ENCODE data around the gene IQGAP2. TPM values are rescaled to one million over a fixed set of nuclear protein-coding genes. Genes with fewer than 3 reads are reported as not detected.
A peak's percentile ranks its signal among the peaks of the same experiment; 100 is the strongest.
"Not testable (repeated sequence)": the region's sequence is repeated elsewhere in the genome, so short reads cannot be mapped to it uniquely, and the experiment has no call there.

Gene IQGAP2
- total RNA-seq, 1 donor: 0.36 TPM

- no peaks in the 10 kb centered on the region for H3K27me3 ChIP-seq (ENCODE audit: insufficient read depth, low read length)
- H3K4me1 ChIP-seq (ENCODE audit: insufficient read depth, low read length): peaks cover 3% of the 10 kb centered on the region
- no peak overlapping the region for H2AFZ ChIP-seq (ENCODE audit: low read length)
- H3K36me3 ChIP-seq (ENCODE audit: insufficient read depth, low read length): no peaks in the 10 kb centered on the region
- no peaks in the 10 kb centered on the region for H4K20me1 ChIP-seq (ENCODE audit: insufficient read depth, low read length)
- TF ChIP-seq CTCF (IDR thresholded peaks at IDR 0.05; ENCODE audit: extremely low read depth, low read depth, low read length): no peak
- no peak for DNase-seq (ENCODE audit: insufficient read length, low spot score, missing footprints)
- H3K9me3 ChIP-seq (ENCODE audit: low read depth, low read length): no peaks in the 10 kb centered on the region
- H3K79me2 ChIP-seq (ENCODE audit: insufficient read depth, low read length): no peaks in the 10 kb centered on the region
- no peak overlapping the region for H3K4me2 ChIP-seq (ENCODE audit: insufficient read depth, low read length)
- no peak overlapping the region for H3K4me3 ChIP-seq (ENCODE audit: insufficient read depth, low read length)
- H3K27ac ChIP-seq (ENCODE audit: low read depth, low read length): no peak overlapping the region
Observed at GRCh38 chr5:76368941-76369340, 34.1 kb upstream of the IQGAP2 start.

- H3K4me2 ChIP-seq (ENCODE audit: insufficient read depth, low read length); H3K79me2 ChIP-seq (ENCODE audit: insufficient read depth, low read length); H4K20me1 ChIP-seq (ENCODE audit: insufficient read depth, low read length); H3K27ac ChIP-seq (ENCODE audit: low read depth, low read length); H2AFZ ChIP-seq (ENCODE audit: low read length); H3K4me3 ChIP-seq (ENCODE audit: insufficient read depth, low read length); H3K27me3 ChIP-seq (ENCODE audit: insufficient read depth, low read length); DNase-seq (ENCODE audit: insufficient read length, low spot score, missing footprints); H3K9me3 ChIP-seq (ENCODE audit: low read depth, low read length); H3K36me3 ChIP-seq (ENCODE audit: insufficient read depth, low read length); H3K4me1 ChIP-seq (ENCODE audit: insufficient read depth, low read length): not testable (repeated sequence)
Observed at GRCh38 chr5:76369668-76370067, 33.4 kb upstream of the IQGAP2 start.

- no peaks in the 10 kb centered on the region for H3K9me3 ChIP-seq (ENCODE audit: low read depth, low read length)
Observed at GRCh38 chr5:76371960-76372322, 31.1 kb upstream of the IQGAP2 start.

GRCh38 chr5:76372323-76373054, 30.6 kb upstream of the IQGAP2 start:
- Histone ChIP-seq H3K36me3 (ENCODE audit: insufficient read depth, low read length) (no peaks in the 10 kb centered on the region), H4K20me1 (ENCODE audit: insufficient read depth, low read length) (no peaks in the 10 kb centered on the region), H3K4me2 (ENCODE audit: insufficient read depth, low read length) (no peak overlapping the region), H3K79me2 (ENCODE audit: insufficient read depth, low read length) (no peaks in the 10 kb centered on the region), H2AFZ (ENCODE audit: low read length) (no peak overlapping the region), H3K27ac (ENCODE audit: low read depth, low read length) (no peak overlapping the region), H3K4me3 (ENCODE audit: insufficient read depth, low read length) (no peak overlapping the region), H3K4me1 (ENCODE audit: insufficient read depth, low read length) (peaks cover 3% of the 10 kb centered on the region), H3K27me3 (ENCODE audit: insufficient read depth, low read length) (no peaks in the 10 kb centered on the region), H3K9me3 (ENCODE audit: low read depth, low read length) (no peaks in the 10 kb centered on the region)
- DNase-seq (ENCODE audit: insufficient read length, low spot score, missing footprints): peak; percentile 84
- TF ChIP-seq CTCF (IDR thresholded peaks at IDR 0.05; ENCODE audit: extremely low read depth, low read depth, low read length): no peak

More at GRCh38 chr5:76371960-76372322, 31.1 kb upstream of the IQGAP2 start:
- H4K20me1 ChIP-seq (ENCODE audit: insufficient read depth, low read length): no peaks in the 10 kb centered on the region
- H3K79me2 ChIP-seq (ENCODE audit: insufficient read depth, low read length): no peaks in the 10 kb centered on the region
- H3K4me1 ChIP-seq (ENCODE audit: insufficient read depth, low read length): peaks cover 3% of the 10 kb centered on the region
- H3K4me2 ChIP-seq (ENCODE audit: insufficient read depth, low read length): no peak overlapping the region
- DNase-seq (ENCODE audit: insufficient read length, low spot score, missing footprints): no peak
- no peak overlapping the region for H3K27ac ChIP-seq (ENCODE audit: low read depth, low read length)
- no peak overlapping the region for H3K4me3 ChIP-seq (ENCODE audit: insufficient read depth, low read length)
- H3K36me3 ChIP-seq (ENCODE audit: insufficient read depth, low read length): no peaks in the 10 kb centered on the region
- no peak overlapping the region for H2AFZ ChIP-seq (ENCODE audit: low read length)
- TF ChIP-seq CTCF (IDR thresholded peaks at IDR 0.05; ENCODE audit: extremely low read depth, low read depth, low read length): no peak
- H3K27me3 ChIP-seq (ENCODE audit: insufficient read depth, low read length): no peaks in the 10 kb centered on the region

All from osteoblast (primary cell).